NCI-H526 treated with DMSO at 0.1 percent for 48 hours (cell line): Measurements from ENCODE around the gene MYO1H.
"Not testable (repeated sequence)": the region's sequence is repeated elsewhere in the genome, so short reads cannot be mapped to it uniquely, and the experiment has no call there.

Experiments used
- DNase-seq: peaks from one replicate; lab custom pipeline; 2025; lab: John Stamatoyannopoulos, UW

The MYO1H gene, protein sequence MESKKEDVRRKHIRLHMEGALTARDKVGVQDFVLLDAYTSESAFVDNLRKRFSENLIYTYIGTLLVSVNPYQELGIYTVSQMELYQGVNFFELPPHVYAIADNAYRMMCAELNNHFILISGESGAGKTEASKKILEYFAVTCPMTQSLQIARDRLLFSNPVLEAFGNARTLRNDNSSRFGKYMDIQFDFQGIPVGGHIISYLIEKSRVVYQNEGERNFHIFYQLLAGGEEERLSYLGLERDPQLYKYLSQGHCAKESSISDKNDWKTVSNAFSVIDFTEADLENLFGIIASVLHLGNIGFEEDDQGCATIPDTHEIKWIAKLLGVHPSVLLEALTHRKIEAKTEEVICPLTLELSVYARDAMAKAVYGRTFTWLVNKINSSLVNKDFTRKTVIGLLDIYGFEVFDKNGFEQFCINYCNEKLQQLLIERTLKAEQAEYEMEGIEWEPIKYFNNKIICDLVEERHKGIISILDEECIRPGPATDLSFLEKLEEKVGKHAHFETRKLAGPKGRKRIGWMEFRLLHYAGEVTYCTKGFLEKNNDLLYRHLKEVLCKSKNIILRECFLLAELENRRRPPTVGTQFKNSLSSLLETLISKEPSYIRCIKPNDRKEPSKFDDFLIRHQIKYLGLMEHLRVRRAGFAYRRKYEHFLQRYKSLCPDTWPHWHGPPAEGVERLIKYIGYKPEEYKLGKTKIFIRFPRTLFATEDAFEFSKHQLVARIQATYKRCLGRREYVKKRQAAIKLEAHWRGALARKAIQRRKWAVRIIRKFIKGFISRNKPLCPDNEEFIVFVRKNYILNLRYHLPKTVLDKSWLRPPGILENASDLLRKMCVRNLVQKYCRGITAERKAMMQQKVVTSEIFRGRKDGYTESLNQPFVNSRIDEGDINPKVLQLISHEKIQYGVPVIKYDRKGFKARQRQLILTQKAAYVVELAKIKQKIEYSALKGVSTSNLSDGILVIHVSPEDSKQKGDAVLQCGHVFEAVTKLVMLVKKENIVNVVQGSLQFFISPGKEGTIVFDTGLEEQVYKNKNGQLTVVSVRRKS

DNA sequence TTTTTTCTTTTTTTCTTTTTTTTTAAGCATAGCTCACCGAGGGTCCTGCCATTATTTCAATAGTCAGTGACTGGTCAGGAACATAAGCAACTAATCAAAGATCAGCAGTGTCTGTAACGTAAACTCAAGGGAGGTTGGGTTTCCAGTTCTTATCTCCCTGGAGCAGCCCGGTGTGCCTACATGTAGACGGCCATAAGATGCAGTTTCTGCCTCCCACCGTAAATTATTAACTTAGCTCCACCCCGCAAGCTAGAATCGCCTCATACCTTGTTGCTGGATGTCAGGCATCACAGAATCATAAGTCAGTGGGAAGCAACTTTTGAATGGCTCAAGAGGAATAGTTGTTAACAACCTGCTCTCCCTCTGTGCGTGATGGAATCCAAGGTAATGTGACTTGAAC lies at the start of gene MYO1H:
Gene MYO1H, plus strand, starts transcription at position 312 of the 400 bp plus-strand sequence. Its CDS starts 61 bp downstream, at position 373.
- no peak for DNase-seq

DNA sequence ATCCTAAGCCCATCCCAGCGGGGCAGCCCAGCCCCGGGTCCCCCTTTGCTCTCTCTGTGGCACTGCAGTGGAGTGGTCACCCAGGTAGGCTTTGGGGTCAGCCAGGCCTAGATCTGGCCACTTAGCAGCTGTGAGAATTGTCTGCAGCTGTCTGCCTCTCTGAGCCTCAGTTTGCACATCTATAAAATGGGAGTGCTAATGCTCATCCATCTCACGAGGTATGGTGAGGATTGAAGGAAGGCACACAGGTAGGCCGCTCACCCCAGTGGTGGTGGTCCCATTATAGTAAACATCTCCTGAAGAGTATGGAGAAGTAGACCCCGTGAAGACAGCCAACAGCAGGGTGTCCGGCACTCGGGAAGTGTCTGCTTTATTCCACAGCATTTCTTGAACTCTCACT lies 47.9 kb upstream of the MYO1H start:
- no peak for DNase-seq

DNA sequence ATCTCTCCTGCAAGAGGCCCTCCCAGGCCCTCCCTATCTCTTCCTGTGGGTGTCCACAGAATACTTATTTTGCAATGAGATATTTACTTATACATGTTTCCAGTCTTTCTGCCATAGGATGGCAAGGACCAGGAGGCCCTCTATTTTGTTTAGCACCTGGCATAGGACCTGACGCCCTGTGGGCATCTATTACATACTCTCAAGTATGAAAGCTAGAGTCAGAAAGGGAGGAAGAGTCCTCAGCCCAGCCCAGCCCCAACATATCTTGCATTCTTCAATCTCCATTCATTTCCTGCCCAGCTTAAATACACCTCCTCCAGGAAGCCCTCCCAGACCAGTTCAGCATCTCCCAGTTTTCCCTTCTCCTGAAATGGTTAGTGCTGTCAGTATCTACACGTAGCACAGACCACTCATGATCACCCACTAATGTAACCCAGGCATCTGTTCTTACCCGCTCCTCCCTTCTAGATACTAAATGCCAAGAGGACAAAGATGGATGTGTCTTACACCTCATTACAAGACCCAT lies 46.0 kb upstream of the MYO1H start:
- DNase-seq = no peak

DNA sequence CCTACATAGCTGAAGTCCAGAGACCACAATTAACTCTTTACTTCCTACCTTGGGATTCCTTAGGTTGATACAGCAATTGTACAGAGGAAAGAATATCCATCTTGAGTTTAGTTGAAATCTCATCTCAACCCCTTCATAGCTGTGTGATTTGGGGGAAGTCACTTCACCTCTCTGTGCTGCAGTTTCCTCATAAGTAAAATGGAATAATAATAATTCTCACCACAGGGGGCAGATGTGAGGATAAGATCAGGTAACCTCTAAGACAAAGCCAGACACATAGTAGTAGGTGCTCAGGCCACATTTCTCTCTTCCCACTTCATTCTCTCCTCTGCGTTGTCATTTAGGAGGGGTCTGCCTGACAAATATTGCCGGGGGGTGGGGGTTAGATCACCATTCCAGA lies 45.3 kb upstream of the MYO1H start:
- DNase-seq = no peak

DNA sequence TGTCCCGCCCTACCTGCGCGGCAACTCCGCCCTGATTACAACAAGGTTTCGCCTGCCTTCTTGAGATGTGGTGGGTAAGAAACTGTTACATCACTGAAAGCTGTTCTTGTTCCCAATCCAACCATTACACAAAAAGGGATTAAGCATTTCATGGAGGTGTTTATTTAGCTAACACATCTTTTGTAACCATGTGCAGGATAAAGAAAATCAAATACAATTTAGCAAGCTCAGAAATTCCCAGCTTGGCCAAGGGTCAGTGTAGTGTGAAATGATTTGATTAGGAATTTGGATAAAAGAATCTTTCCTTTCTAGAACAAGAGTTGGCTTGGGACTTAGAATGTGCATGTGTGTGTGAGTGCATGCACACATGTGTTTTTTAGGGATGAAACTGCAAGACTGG lies 44.9 kb upstream of the MYO1H start:
- no peak for DNase-seq

DNA sequence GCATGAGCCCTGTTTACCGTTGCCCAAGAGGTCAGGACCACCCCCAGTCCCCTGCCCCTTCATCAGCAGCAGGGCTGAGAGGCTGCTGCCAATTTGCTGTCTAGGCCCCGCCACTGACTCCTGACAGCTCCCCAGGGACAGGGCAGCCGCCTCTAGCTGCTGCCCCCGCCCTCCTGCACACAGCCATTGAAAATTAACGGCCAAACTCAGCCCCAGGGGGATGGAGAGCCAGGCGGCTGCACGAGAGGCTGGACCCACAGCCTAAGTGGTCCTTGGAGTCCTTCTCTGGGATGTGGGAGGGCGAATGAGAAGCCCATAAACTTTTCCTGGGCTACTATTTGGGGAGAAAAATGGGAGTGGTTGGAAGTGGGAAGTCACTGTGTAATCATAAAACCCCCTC lies 43.2 kb upstream of the MYO1H start:
- DNase-seq = peak; percentile 64

DNA sequence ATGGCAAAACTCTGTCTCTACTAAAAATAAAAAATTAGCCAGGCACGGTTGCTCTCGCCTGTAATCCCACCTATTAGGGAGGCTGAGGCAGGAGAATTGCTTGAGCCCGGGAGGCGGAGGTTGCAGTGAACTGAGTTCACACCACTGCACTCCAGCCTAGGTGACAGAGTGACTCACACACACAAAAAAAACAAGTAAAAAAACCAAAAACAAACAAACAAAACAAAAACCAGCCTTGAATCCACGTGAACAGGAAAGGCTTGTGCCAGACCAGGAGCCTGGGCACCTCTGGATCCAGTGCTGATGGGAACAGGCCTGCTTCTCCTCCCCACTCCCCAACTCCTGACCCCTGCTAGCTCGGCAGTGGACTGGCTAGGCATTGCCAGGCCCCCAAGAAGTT lies 42.2 kb upstream of the MYO1H start:
- DNase-seq = no peak

DNA sequence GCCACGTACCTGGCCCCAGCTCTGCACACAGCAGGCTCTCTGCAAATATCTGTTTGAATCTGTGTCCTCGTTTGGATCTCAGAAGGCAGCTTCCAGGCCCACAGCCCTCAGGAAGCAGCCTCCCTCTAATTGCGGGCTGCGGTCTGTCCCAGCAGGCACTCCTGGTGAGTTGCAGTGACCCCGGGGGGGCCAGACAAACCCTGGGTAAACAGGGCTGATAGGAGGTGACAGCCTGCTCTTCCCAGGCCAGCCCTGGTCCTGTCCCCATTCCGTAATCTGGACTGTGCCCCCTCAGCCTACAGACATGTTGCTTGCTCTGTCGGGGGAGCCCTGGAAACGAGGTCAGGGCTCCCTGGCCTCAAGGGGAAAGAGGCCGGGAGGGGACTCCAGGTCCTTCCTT lies 40.6 kb upstream of the MYO1H start:
- DNase-seq = no peak

DNA sequence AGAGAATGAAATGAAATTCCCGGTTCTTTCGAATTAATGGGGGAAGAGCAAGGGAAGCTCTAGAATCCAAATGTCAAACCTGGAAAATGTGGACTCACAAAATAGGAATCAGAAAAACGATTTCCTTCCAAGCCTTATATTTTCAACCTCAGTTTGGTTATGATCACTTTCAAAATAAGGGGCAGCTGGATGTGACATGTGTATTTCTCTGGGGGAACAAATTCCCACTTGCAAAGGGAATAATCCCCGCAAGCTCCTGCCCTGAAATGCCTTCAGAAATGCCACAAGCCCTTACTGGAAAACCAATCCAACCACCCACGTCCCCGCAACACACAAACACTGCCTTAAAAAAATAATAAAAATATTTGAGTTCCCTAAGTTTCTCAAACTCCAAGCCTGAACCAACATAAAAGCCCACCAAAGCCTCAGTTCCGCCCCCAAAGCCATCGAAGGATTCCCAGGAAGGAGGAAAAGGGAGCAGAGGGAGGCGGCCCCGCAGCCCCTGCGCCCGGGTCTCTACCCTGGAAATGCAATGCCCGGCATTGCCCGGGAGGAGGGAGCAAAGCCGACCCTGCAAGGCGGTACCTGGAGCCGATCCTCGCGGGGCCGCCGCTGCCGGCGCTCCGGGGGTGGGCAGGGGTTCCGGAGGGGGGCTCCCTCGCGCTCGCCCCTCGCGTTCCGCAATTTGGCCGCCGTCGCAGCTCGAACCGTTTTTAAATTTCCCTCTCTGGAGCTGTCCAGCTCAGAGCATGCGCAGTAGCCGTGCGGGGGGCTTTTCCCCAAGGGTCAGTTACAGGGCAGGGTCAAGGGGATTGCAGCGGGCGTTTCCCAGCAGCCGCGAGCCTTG lies 38.9 kb upstream of the MYO1H start, which contains the start of gene FOXN4:
Gene FOXN4, minus strand, starts transcription at position 751 of the 847 bp plus-strand sequence. CDS start 963 bp downstream, outside the sequence.
- DNase-seq = peak; percentile 26

DNA sequence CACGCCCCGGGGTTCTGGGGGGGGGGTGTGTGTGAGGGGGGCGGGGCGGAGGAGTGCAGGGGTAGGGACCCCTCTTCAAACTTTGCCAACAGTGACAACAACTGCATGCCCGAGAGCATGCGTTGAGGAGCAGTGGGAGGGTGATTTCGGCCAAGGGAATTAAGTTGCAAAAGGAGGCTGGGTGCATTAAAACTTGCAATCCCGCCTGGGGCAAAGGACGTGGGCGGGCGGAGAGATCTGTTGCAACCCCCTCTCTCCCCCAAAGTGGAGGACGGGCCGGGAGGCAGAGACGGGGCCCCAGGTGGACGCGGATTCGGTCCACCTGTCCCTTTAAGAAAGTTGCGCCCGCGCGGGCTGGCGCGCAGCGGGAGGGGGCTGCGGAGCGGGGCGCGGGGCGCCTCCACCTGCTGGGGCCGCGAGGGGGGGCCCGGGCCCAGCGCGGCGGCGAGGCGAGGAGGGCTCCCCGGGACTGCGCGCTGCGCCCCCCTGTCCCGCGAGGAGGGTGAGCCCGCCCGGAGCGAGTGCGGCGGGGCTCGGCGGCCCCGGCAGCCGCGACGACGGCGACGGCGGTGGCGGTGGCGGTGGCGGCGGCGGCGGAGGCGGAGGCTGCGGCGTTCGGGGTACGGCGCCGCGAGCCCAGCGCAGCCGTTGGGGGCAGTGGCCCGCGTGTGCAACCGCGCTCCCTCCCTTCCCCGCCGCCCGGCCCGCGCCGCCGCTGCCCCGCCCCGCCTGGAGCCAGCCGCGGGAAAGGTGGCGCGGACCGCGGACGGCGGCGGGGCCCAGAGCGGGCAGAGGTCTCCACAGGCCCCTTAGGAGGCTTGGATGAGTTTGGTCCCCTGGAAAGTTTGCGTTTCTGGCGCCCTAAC lies 38.1 kb upstream of the MYO1H start:
- DNase-seq = peak; percentile 23

DNA sequence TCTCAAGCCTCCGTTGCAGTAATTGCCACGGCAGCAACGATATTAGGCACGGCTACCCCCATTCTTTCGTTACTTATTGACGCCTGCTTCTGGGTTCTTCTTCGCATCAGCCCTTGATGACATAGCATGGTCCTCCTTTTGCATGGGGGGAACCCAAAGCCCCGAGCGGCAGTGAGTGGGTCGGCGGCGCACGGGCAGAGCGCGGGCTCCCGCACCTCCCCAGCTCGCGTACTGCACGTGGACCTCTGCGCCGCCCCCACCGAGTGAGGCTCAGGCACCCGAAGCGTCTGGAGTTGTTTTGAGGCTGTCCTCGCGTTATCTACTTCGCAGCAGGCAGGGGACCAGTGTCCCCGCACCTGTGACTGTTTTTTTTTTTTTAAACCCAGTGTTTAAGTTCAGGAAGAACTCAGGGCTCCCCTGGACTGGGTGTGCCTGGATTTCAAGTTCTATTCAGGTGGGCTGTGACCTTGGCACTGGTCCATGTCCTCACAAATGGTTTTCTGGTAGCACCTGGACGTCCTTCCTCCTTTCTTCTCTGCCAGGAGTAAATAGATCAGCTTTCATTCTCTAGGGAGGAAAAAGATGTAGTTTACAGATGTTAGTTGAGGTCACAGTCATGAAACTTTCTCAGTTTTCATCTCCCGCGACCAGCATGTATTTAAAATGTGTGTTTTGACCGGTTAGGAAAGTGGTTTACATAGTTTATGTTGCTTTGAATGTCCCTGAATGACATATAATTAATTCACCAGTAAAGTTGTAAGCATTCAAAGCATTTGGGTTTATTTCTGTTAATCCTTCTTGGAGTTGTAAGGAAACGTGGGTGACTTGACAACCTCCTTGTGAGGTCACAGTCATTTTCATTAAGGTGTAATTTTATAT lies 37.2 kb upstream of the MYO1H start:
- peak; percentile 41 for DNase-seq

DNA sequence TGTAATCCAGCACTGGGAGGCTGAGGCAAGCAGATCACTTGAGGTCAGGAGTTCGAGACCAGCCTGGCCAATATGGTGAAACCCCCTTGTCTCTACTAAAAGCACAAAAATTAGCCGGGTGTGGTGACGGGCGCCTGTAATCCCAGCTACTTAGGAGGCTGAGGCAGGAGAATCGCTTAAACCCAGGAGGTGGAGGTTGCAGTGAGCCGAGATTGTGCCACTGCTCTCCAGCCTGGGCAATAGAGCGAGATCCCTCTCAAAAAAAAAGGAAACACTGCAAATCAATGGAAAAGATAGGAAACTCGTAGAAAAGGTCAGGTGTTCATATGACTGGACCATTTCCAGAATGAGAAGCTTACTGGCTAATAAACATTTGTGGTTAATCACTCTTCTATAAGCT lies 26.4 kb upstream of the MYO1H start:
- not testable (repeated sequence) for DNase-seq

DNA sequence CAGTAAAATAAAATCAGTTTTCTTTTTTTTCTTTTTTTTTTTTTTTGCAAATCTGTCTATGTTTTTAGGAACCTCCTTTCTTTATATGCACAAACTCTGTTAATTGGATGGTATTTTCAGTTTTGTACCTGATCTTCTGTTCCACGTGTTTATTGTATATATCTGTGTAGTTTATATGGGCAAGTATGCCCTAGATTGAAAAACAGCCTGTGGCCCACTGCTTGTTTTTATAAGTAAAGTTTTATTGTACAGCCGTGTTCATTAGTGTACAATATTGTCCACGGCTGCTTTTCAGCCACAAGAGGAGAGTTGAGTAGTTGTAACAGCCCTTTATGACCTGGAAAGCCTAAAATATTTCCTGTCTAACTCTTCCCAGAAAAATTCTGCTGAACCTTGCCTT lies 18.7 kb upstream of the MYO1H start:
- no peak for DNase-seq

DNA sequence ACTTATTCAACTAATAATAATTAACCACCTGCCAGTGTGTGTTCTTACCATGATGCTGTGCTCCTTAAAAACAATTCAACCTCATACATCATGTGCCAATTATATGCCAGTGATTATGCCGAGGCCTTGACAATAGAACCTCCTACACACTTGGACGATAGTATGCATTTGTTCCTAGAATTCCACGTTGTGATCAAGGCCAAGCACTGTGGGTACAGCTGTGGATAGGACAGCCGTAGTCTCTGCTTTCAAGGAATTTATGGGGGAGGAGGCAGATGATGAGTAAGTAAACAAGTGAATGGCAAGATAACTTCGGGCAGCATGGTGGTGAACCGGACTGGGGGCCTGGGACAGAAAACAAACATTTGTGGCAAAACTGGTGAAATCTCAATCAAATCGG lies 18.0 kb upstream of the MYO1H start:
- no peak for DNase-seq

DNA sequence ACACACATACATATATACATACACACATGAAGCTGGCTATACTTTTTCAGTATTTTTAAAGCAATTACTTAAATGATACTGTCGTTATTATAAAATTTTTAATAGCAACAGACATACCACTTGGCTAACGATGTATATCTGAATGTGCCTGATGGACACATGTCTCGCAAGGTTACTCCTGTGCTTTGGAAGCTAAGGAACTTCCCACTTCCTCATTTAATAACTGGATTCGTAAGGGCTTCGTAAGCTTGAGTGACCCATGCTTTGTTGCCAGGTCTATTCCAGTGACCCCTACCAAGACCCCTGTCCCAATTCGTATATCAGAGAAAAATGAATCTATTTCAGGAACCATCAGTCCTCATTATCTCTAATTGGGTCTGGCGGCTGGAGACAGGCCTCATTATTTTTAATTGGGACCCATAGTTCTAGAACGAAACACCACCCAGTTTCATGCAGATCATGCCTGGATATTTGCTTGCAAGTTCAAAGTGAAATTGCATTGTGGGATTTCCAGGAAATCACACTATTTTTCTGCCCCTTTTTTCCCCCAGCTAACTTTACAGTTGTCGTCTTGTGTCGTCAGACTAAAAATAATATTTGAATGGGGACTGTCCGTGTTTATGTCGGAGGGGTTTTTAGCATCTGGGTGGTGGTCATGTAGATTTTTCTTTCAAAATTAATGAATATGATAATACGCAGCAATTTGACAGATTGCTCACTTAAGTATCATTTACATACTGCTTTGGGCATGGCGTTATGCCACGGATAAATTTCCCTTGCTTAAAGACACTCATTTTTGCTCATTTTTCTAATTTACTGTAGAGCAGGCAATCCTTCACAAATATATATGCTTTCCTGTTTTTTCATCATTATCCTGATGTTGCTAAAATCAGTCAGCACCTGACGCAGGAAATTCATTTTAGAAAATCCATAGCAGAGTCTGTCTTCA lies 17.1 kb upstream of the MYO1H start:
- DNase-seq = no peak

DNA sequence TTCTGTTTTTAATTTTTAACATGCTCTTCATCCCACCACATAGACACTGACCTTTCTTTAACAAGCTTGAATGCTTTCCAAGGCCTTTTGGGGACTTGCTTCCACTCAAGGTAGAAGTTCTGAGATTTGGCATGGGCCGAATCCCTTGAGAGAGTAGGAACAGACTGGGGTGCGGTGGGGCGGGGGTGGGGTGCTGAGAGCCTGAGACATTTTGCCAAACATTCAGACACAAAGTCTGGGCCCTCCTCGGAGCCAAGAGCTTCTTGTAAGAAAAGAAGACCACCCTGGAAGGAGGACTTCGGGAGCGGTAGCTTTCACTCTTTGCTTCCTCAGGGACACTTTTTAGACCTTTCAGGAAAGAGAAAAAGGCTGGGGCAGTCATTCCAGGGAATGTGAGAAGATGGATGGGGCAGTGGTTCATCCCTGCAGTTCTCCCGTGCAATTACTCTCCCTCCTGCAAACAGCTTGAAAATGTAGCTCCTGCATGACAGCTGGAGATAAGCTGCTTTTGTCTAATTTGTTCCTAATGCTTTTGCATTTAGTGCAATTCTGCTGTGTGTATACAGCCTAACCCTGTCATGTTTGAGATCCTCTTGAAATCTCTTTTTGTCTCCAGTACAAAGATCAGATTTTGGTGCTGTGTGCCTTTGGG lies 16.3 kb upstream of the MYO1H start:
- no peak for DNase-seq

DNA sequence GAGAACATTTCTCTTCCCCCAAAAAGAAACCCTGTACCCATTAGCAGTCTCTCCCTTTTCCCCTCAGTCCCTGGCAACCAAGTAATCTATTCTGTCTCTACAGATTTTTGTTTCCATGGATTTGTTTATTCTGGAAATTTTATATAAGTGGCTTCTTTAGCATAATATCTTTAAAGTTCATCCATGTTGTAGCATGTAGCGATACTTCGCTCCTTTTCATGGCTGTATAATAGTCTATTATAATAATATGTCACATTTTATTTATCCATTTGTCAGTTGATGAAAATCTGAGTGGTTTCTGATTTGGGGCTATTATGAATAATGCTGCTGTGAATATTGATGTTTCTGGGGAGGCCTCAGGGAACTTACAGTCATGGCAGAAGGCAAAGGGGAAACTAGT lies 12.8 kb upstream of the MYO1H start:
- no peak for DNase-seq

DNA sequence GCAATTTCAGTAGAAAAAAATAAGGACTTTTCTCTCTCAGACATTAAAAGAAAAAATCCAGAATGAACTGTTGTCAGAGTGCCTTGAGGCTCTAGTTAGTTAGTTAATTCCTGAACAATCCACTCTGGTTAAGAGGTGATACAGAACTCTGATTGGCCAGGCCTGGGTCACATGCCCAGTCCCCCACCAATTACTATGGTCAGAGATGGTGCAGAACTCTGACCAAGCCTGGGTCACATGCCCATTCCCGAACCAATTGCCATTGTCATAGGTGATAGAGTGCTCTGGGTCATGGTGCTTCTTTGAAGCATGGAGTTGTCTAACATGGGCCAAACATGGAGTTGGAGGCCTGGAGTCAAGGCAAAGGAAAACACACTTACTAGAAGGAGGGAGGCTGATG lies 11.1 kb upstream of the MYO1H start:
- DNase-seq = no peak
